EL (cell line): Measurements from ENCODE around the gene B3GAT2.

Experiments
- DNase-seq: peaks from one replicate; pipeline ENCODE4 v3.0.0-alpha.2; 2016

Gene B3GAT2

DNA sequence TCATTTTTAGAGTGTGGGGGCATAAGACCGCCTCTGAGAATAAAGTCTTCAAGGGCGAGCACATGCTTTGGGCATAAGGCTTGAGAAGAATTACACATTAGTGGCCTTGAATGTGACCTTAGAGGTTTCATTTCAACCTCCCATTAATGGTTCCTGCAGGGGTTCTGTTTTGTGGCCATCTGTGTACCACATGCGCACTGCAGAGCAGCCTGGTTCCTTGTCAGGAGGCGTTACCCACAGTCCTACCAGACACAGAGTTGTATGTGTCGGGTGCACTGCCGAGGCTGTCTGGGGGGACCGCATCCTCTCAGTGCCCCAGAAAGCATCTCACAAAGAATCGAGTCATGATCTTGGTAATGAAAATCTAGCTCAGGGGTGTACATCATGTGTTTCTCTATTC is 115.7 kb downstream of the B3GAT2 start:
- DNase-seq, result no peak

DNA sequence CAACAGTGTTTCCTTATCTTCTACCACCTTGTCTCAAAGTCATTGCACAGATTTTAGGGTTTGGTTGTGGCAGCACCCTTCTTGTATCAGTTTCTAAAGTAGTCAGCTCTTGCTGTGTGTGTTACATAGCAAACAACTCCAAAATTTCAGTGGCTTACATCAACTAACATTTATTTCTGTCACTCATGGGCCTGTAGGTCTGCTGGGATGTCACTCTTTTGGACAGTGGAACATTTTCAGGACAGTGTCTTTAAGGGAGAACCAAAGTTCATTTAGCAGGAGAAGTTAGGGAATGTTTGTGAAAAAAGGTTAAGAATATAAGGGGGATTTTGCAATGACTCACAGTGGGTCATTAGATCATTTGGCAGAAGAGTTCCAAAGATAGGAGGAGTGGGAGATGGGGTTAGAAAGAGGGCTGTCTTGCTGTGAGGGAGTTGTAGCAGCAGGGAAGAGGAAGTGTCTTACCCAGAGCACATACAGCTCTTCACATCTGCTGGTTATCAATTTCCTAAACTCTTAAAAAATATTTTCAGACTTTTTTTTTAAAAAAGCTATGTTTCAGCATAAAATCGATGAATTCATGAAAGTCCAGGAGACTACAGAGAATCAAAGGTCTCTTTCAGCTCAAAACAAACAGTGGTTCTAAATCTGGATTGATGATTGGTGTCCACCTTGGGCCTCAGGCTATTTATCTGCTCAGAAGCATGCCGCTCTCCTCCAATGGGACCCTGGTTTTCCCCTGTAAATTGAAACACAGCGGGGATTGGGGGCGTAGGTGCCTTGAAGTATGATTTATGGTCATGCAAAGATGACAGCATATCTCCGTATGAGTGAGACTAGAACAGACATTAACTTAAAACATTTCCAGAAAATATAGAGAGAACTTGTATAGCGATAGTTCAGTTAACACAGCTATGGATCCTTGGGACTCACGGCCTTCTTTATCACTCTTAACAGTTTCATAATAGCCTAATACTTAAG is 117.3 kb downstream of the B3GAT2 start:
- DNase-seq, result no peak

DNA sequence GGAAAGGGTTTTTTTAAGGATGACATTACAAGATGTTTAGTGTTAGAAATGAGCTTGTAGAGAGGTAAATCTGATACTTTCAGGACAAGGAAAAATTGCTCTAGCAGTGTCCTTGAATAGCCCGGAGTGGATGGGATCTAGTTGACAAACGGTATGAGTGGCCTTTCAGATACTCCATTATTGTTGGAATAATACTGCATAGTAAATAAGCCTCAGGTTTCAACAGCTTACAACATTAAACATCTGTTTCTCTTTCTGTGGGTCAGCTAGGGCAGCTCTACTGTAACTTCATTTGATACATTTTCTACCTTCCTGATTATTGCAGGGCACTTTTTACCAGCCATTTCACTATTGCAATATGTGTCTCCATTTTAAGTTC is 118.0 kb downstream of the B3GAT2 start:
- no peak for DNase-seq

DNA sequence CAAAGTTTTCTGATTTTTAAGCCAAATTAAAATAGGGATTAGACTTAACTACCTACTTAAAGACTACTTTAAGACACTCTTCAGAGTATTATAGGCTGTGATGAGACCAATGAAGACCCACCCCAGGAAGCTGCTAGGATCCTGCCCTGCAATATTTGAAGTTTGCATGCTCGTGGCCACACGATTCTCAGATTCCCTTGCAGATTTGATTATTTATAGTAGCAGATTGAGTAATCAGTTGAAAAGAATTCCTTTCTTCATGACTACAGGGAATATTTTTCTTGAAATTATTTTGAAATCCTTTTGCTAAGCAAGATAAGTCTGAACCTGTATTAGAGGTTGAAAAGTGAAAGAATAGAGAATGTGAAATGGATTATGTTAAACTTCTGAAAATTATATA is 122.3 kb downstream of the B3GAT2 start:
- peak; percentile 14 for DNase-seq

GRCh38 chr6:70831427-70831826 is 125.4 kb downstream of the B3GAT2 start:
- no peak for DNase-seq

- no peak for DNase-seq
These were observed 133.2 kb downstream of the B3GAT2 start for GRCh38 chr6:70823651-70824050.

DNA sequence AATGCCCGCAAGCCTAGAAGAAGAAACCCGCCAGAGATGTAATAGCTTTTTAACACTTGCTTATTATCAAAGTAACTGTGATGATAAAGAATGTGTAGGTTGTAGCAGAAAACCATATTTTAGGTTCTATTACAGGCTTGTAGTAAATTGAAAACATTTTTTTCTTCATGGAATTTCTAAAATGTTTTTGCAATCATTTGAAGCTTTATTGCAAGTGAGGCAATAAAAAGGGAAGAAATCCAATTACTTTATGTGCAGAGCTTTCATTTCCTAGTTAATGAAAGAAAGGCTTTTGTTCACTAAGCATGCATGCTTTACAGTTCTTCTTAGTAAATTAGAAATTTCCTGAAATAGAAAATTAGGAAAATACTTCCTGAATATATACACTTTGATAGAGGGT is 135.1 kb downstream of the B3GAT2 start:
- DNase-seq, result no peak

DNA sequence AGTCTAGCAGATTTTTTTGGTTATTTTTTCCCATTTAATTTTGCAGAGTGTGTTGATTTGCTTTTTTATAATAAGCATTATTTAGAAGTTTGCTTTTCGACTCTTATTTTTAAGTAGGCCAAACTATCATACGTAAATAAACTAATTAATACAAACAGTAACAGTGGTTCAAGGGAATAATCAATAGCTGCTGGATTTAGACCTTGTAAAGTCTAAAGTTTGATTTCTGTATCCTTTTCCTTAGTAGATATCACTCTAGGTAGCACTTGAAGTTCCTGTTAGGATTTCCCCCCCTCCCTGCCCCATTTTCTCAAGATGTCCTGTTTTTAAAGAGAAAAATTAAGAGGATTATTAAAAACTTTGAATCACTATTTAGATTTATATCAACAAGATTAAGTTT is 136.1 kb downstream of the B3GAT2 start:
- DNase-seq, result no peak

- DNase-seq, result no peak
These were observed 137.2 kb downstream of the B3GAT2 start for GRCh38 chr6:70819646-70820045.

- no peak for DNase-seq
These were observed 143.0 kb downstream of the B3GAT2 start for GRCh38 chr6:70813885-70814284.

DNA sequence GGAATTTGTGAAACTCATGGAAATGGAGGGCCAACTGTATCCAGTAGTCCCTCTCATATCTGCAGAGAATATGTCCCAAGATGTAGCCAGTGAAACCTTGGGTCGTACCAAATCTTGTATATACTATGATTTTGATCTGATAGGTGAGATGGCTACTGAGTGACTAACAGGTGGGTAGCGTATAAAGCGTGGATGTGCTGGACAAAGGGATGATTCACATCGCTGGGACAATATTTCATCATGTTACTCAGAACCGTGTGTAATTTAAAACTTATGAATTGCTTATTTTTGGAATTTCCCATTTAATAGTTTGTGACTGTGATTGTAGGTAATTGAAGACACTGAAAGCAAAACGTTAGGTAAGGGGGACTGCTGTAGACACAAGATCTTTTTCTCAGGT is 145.1 kb downstream of the B3GAT2 start:
- DNase-seq, result peak; percentile 1
